ENCODE results near the gene RAD51AP1.
A peak's percentile ranks its signal among the peaks of the same experiment; 100 is the strongest.

The RAD51AP1 gene

DNA sequence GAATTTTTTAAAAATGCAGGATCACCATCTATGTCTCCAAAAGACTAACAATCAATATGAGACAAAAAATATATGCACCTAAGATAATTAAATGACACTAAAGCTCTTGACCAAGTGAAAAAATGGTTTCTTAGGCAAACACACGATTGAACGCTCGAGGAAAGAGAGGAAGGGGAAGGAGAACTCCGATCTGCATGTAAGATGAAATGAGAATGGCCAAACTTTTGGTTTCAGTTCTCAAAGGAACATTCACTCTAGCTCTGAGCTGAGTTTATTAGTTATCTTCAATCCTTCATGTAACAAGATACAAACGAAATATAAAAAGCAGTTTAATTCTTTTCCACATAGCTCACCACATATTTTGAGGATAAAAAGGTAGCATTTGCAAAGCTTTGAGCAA lies 26.1 kb downstream of the RAD51AP1 start:
- FAIRE-seq (peak; percentile 82), DNase-seq (ENCODE audit: insufficient read length, low spot score) (no peak)
- TF ChIP-seq POU2F2 (IDR thresholded peaks at IDR 0.05; ENCODE audit: low read depth, low read length) (no peak), POLR2A (IDR thresholded peaks at IDR 0.05; ENCODE audit: low read depth, low read length) (peak; percentile 33; the same call in 1 of the 2 replicates), TAF1 (IDR thresholded peaks at IDR 0.05; ENCODE audit: low read depth, low read length) (no peak), PAX5 (IDR thresholded peaks at IDR 0.05; ENCODE audit: insufficient read depth, low read length, severe bottlenecking) (no peak), SPI1 (IDR thresholded peaks at IDR 0.05; ENCODE audit: low read depth, low read length) (peak; percentile 67; the same call in 1 of the 2 replicates), POLR2AphosphoS5 (IDR thresholded peaks at IDR 0.05; ENCODE audit: low read depth, low read length) (no peak)

DNA sequence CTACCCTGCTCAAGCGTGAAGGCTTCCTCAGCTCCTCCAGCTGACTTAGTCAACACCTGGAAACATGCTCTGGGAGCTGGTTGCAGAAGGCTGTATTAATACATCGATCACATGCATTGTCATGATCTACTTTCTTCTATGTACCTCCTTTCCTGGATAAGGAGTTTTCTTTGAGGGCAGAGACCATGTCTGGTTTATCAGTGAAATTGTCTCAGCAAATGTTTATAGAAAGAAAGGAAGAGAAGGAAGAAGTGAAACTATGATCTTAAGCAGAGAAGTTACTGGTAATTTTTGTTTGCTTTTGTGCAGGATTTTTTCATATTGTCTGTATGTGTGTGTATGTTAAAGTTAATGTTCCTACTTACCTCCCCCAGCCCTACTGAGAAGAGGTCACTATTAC lies 27.8 kb downstream of the RAD51AP1 start:
- no peak for FAIRE-seq
- TF ChIP-seq SPI1 (IDR thresholded peaks at IDR 0.05; ENCODE audit: low read depth, low read length) (peak; percentile 70), TAF1 (IDR thresholded peaks at IDR 0.05; ENCODE audit: low read depth, low read length) (no peak), POU2F2 (IDR thresholded peaks at IDR 0.05; ENCODE audit: low read depth, low read length) (no peak)
- no peak for DNase-seq (ENCODE audit: insufficient read length, low spot score)

DNA sequence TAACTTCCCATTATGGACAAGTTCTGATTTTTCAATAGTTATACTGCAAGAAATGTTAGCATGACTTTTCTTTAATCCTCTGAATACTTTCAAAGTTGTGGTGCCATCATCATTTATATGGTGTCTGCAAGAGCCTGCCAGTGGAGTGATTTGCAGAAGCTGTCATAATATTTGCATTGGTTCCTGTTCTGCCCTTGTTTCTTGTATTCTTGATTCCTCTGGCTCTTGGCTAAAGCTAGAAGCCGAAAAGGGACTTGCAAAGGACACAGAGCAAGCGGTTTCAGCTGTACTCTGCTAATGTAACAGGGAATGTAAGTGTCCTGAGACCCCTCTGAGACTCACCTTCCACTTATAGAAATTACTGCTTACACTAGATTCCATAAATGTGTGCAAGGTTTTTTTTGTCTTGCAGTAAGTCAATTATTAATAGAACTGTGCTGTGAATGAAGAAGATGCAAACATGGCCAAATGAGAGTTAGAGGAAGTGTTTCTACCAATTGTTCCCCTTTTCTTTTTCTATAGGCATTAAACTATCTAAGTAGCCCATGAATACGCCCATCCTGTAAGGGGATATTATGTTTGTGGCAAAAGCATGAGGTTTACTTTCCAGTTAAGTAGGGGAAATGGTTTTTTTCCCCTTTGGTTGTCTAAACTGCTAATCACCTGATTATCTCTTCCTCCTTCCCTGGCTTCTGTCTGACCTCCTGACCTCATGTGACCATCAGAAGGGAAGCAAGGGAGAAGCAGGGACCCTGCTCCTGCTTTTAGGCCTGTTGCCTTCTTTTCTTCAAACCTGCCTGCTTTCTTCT lies 28.6 kb downstream of the RAD51AP1 start:
- DNase-seq (ENCODE audit: insufficient read length, low spot score) (no peak), FAIRE-seq (peak; percentile 81)
- no peak for TF ChIP-seq PAX5 (IDR thresholded peaks at IDR 0.05; ENCODE audit: insufficient read depth, low read length, severe bottlenecking)
- peak; percentile 44; the same call in 1 of the 2 replicates for TF ChIP-seq SPI1 (IDR thresholded peaks at IDR 0.05; ENCODE audit: low read depth, low read length)
- TF ChIP-seq TAF1 (IDR thresholded peaks at IDR 0.05; ENCODE audit: low read depth, low read length): no peak
- no peak for TF ChIP-seq POLR2AphosphoS5 (IDR thresholded peaks at IDR 0.05; ENCODE audit: low read depth, low read length)
- no peak for TF ChIP-seq POLR2A (IDR thresholded peaks at IDR 0.05; ENCODE audit: low read depth, low read length)
- no peak for TF ChIP-seq POU2F2 (IDR thresholded peaks at IDR 0.05; ENCODE audit: low read depth, low read length)

DNA sequence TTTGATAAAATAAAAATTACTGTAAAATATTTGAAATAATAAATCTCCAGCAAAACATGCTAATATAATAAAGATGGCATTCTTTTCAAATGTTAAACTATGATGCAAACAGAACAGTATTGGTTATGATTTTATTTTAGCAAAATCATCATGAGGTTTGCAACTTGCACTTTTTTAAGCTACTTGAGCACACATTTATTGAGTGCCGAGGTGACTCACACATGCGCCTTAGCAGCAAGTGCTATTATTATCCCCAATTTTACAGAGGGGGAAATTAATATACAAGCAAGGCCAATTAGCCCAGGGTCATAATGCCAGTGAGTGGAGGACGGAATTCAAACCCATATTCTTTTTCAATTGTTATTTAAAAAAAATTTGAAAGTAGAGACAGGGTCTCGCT lies 30.6 kb downstream of the RAD51AP1 start:
- no peak for TF ChIP-seq POU2F2 (IDR thresholded peaks at IDR 0.05; ENCODE audit: low read depth, low read length)
- no peak for TF ChIP-seq PAX5 (IDR thresholded peaks at IDR 0.05; ENCODE audit: insufficient read depth, low read length, severe bottlenecking)
- TF ChIP-seq POLR2AphosphoS5 (IDR thresholded peaks at IDR 0.05; ENCODE audit: low read depth, low read length): no peak
- TF ChIP-seq SPI1 (IDR thresholded peaks at IDR 0.05; ENCODE audit: low read depth, low read length): no peak
- no peak for TF ChIP-seq POLR2A (IDR thresholded peaks at IDR 0.05; ENCODE audit: low read depth, low read length)
- TF ChIP-seq TAF1 (IDR thresholded peaks at IDR 0.05; ENCODE audit: low read depth, low read length): no peak
- DNase-seq (ENCODE audit: insufficient read length, low spot score) (no peak), FAIRE-seq (no peak)

DNA sequence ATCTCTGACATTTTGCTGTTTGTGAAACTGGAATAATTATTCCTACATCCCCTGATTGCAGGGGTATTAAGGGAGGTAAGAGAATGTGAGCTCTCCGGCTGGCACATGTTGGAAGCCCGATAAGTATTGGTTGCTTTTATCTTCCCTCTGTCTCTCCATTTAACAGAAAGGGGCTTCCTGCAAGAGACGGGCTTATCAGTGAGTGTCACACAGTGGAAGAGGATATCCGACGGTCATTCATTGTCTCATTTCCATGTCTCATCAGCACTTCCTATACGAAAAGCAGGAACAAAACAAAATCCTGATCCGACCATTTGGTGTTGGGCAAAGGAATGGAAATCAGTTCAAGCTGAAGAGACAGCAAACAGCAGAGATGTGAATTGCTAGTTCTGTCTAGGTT lies 34.0 kb downstream of the RAD51AP1 start:
- FAIRE-seq (no peak), DNase-seq (ENCODE audit: insufficient read length, low spot score) (no peak)
- no peak for TF ChIP-seq PAX5 (IDR thresholded peaks at IDR 0.05; ENCODE audit: insufficient read depth, low read length, severe bottlenecking)
- no peak for TF ChIP-seq TAF1 (IDR thresholded peaks at IDR 0.05; ENCODE audit: low read depth, low read length)
- TF ChIP-seq SPI1 (IDR thresholded peaks at IDR 0.05; ENCODE audit: low read depth, low read length): no peak
- TF ChIP-seq POLR2A (IDR thresholded peaks at IDR 0.05; ENCODE audit: low read depth, low read length): no peak
- TF ChIP-seq POLR2AphosphoS5 (IDR thresholded peaks at IDR 0.05; ENCODE audit: low read depth, low read length): no peak
- no peak for TF ChIP-seq POU2F2 (IDR thresholded peaks at IDR 0.05; ENCODE audit: low read depth, low read length)

DNA sequence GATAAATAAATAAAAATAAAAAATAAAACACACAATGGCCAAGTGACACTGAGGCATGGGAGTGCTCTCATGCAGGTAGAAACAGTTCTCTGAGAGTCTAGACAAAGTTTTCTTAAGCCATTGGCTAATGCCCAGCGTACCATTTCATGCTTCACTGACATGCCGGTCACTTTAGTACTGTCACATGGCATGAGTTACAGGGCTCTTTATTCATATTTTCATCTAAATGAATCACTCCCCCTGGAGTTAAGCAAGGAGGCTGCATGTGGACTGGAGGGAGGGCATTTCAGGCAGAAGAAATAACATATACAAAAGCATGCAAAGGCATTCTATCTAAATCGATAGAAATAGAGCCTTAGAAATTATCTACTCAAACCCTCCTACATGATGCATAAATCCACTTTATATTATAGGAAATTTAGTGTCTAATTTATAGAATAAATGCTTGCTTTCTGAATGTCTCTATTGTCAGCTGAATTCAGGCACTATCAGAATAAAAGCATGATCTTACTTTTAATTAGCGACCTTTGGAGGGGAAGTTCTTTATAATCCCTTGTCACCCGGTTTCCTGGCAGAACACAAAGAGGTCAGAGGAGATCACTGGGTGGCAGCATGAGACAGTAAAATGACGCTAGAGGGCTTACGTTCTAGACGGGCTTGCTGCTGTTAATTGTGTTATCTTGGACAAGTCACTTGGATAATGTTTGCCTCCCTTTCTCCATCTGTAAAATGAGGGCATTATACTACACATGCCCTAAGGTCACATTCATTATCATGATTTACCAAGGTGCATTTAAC lies 40.8 kb downstream of the RAD51AP1 start:
- DNase-seq (ENCODE audit: insufficient read length, low spot score) (no peak), FAIRE-seq (peak; percentile 83)
- TF ChIP-seq POU2F2 (IDR thresholded peaks at IDR 0.05; ENCODE audit: low read depth, low read length) (no peak), POLR2A (IDR thresholded peaks at IDR 0.05; ENCODE audit: low read depth, low read length) (no peak), POLR2AphosphoS5 (IDR thresholded peaks at IDR 0.05; ENCODE audit: low read depth, low read length) (no peak), TAF1 (IDR thresholded peaks at IDR 0.05; ENCODE audit: low read depth, low read length) (no peak), PAX5 (IDR thresholded peaks at IDR 0.05; ENCODE audit: insufficient read depth, low read length, severe bottlenecking) (no peak), SPI1 (IDR thresholded peaks at IDR 0.05; ENCODE audit: low read depth, low read length) (no peak)

DNA sequence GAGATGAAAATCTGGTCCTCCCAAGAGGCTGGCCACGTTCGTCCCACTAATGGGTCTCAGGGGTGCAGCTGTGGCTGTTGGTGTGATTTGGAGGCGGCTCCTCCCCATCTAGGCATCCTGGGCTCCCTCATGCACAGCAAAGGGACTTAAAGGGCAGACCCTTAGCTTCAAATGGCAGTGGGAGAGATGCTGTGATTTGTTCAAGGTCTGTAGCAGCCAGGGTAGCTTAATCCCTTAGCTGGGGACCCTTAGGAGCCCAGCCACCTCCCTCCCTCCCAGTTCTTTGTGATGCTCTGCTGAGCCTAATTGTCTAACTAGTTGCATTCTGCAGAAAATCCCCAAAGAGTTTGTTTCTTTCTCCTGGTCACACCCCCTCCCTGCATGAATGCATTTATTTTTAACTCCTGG lies 41.6 kb downstream of the RAD51AP1 start:
- no peak for TF ChIP-seq SPI1 (IDR thresholded peaks at IDR 0.05; ENCODE audit: low read depth, low read length)
- no peak for TF ChIP-seq POLR2AphosphoS5 (IDR thresholded peaks at IDR 0.05; ENCODE audit: low read depth, low read length)
- TF ChIP-seq TAF1 (IDR thresholded peaks at IDR 0.05; ENCODE audit: low read depth, low read length): no peak
- DNase-seq (ENCODE audit: insufficient read length, low spot score) (no peak), FAIRE-seq (no peak)

DNA sequence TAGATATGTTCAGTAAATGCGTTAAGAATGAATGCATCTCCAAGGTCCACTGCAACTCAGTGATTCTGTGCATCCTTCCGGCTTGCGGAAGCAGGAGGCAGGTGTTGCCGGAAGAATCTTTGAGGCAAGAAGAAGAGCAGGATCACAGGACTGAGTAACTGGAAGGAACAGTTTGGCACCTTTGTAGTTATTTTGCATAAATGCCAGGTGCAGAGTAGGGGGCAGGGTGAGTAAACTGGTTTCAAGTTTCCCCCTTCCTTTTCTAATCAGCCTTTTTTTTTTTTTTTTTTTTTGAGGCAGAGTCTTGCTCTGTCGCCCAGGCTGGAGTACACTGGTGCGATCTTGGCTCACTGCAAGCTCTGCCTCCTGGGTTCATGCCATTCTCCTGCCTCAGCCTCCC lies 45.6 kb downstream of the RAD51AP1 start:
- DNase-seq (ENCODE audit: insufficient read length, low spot score) (no peak), FAIRE-seq (no peak)
- TF ChIP-seq TAF1 (IDR thresholded peaks at IDR 0.05; ENCODE audit: low read depth, low read length): no peak
- TF ChIP-seq PAX5 (IDR thresholded peaks at IDR 0.05; ENCODE audit: insufficient read depth, low read length, severe bottlenecking): no peak
- TF ChIP-seq SPI1 (IDR thresholded peaks at IDR 0.05; ENCODE audit: low read depth, low read length): no peak
- TF ChIP-seq POU2F2 (IDR thresholded peaks at IDR 0.05; ENCODE audit: low read depth, low read length): no peak
- TF ChIP-seq POLR2A (IDR thresholded peaks at IDR 0.05; ENCODE audit: low read depth, low read length): no peak
- TF ChIP-seq POLR2AphosphoS5 (IDR thresholded peaks at IDR 0.05; ENCODE audit: low read depth, low read length): no peak

DNA sequence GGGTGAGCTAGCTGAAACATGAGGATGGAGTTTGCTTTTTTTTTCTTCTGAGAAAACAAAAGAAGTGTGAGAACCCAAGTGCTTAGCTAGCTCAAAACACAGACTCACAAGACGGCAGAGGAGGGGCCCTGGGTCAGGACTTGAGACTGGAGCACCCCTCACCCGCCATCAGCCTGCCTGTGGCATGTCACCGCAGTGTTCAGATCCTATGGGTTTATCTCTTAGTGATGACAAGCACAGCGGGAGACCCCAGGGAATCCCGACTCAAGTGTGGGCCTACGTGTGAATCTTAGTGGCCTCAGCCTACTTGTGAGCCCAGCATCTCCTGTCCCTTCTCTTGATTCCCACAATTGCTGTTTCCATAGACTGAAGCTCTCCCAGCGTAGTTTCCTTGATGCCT lies 46.2 kb downstream of the RAD51AP1 start:
- DNase-seq (ENCODE audit: insufficient read length, low spot score): no peak

More for the DNA sequence above, 46.2 kb downstream of the RAD51AP1 start:
- no peak for FAIRE-seq
- TF ChIP-seq SPI1 (IDR thresholded peaks at IDR 0.05; ENCODE audit: low read depth, low read length) (no peak), POLR2AphosphoS5 (IDR thresholded peaks at IDR 0.05; ENCODE audit: low read depth, low read length) (no peak), POLR2A (IDR thresholded peaks at IDR 0.05; ENCODE audit: low read depth, low read length) (no peak), TAF1 (IDR thresholded peaks at IDR 0.05; ENCODE audit: low read depth, low read length) (no peak), POU2F2 (IDR thresholded peaks at IDR 0.05; ENCODE audit: low read depth, low read length) (no peak), PAX5 (IDR thresholded peaks at IDR 0.05; ENCODE audit: insufficient read depth, low read length, severe bottlenecking) (no peak)
